IMR-90 (cell line): ENCODE measurements around the gene CYB5R2. TPM values are rescaled to one million over a fixed set of nuclear protein-coding genes. Genes with fewer than 3 reads are reported as not detected.

Source experiments
- ATAC-seq: fragments of 200-7000 bp; cut with Tn5 transposase; 2 replicates; pipeline ENCODE4 v1.9.1; 2020; ENCODE audit warnings: low read depth, mild to moderate bottlenecking, moderate library complexity
- BruUV-seq: library from RNA; stranded (reverse); fragments of 400-500 nt; replicated peaks from 2 replicates; lab custom pipeline; 2021; lab: Mats Ljungman, UMichigan
- CTCF ChIA-PET: fragments of 300-600 bp; formaldehyde crosslinking; extraction: SDS; loops from one replicate; lab custom pipeline; 2021; ENCODE audit warnings: antibody characterized with exemption; lab: Yijun Ruan, JAX
- POLR2A ChIA-PET: fragments of 300-600 bp; sonication (Branson Sonifier 250); formaldehyde crosslinking; loops from one replicate; lab custom pipeline; 2022; ENCODE audit warnings: antibody characterized with exemption; ENCODE audit not compliant: unreplicated experiment; lab: Charles Lee
- DNase-seq: peaks from one replicate; pipeline ENCODE4 v3.0.0; 2013
- H2AFZ ChIP-seq: replicated peaks from 2 replicates; pipeline ENCODE3; 2013; ENCODE audit warnings: low read length, mild to moderate bottlenecking; ENCODE audit not compliant: poor library complexity
- H2AK5ac ChIP-seq: 2 replicates; pipeline ENCODE4 v1.6.1; 2013; ENCODE audit warnings: low read depth, low read length, inconsistent platforms
- H2AK9ac ChIP-seq: replicated peaks from 2 replicates; pipeline ENCODE3; 2013; ENCODE audit warnings: mild to moderate bottlenecking, low read depth, low read length, moderate library complexity; ENCODE audit not compliant: poor library complexity
- H2BK120ac ChIP-seq: 2 replicates; pipeline ENCODE4 v1.6.1; 2013; ENCODE audit warnings: low read depth, low read length, inconsistent platforms
- H2BK15ac ChIP-seq: 3 replicates; pipeline ENCODE4 v1.6.1; 2013; ENCODE audit warnings: low read depth, low read length, inconsistent platforms
- H2BK20ac ChIP-seq: 2 replicates; pipeline ENCODE4 v1.6.1; 2013; ENCODE audit warnings: low read depth, mild to moderate bottlenecking, inconsistent platforms, low read length, moderate library complexity
- H2BK5ac ChIP-seq: 2 replicates; pipeline ENCODE4 v1.6.1; 2013; ENCODE audit warnings: mild to moderate bottlenecking, low read depth, low read length, inconsistent platforms; ENCODE audit not compliant: poor library complexity, severe bottlenecking
- H3K14ac ChIP-seq: replicated peaks from 2 replicates; pipeline ENCODE4 v1.6.1; 2013; ENCODE audit warnings: low read depth, low read length, inconsistent platforms
- H3K18ac ChIP-seq: 2 replicates; pipeline ENCODE4 v1.6.1; 2013; ENCODE audit warnings: low read depth, low read length, control low read depth
- H3K23ac ChIP-seq: 2 replicates; pipeline ENCODE4 v1.6.1; 2013; ENCODE audit warnings: low read depth, low read length, inconsistent platforms
- H3K27ac ChIP-seq: 2 replicates; pipeline ENCODE4 v1.5.1; 2013; ENCODE audit warnings: mild to moderate bottlenecking, control low read depth, low read length; ENCODE audit not compliant: insufficient read depth
- H3K27me3 ChIP-seq: 2 replicates; pipeline ENCODE4 v1.6.1; 2013; ENCODE audit warnings: low read length; ENCODE audit not compliant: control insufficient read depth, insufficient read depth
- H3K36me3 ChIP-seq: 2 replicates; pipeline ENCODE4 v1.6.1; 2013; ENCODE audit warnings: low read length, mixed read lengths; ENCODE audit not compliant: control insufficient read depth, insufficient read depth
- H3K4ac ChIP-seq: 2 replicates; pipeline ENCODE4 v1.6.1; 2013; ENCODE audit warnings: low read depth, low read length, inconsistent platforms
- H3K4me1 ChIP-seq: 2 replicates; pipeline ENCODE4 v1.6.1; 2013; ENCODE audit warnings: low read length, mixed read lengths; ENCODE audit not compliant: control insufficient read depth, insufficient read depth
- H3K4me2 ChIP-seq: 2 replicates; pipeline ENCODE4 v1.6.1; 2013; ENCODE audit warnings: low read depth, mild to moderate bottlenecking, control low read depth, low read length, moderate library complexity
- H3K4me3 ChIP-seq: 2 replicates; pipeline ENCODE4 v1.5.1; 2013; ENCODE audit warnings: low read depth, mild to moderate bottlenecking, control low read depth, low read length, moderate library complexity; ENCODE audit not compliant: insufficient read depth
- H3K56ac ChIP-seq: 2 replicates; pipeline ENCODE4 v1.6.1; 2013; ENCODE audit warnings: low read length, inconsistent platforms; ENCODE audit not compliant: insufficient read depth; ENCODE audit errors: extremely low read depth
- H3K79me1 ChIP-seq, 2 experiments: 2 replicates each; pipeline ENCODE4 v1.6.1; 2013; ENCODE audit warnings: low read length in 2 of 2, inconsistent platforms in 1 of 2, low read depth in 1 of 2
- H3K9ac ChIP-seq: 2 replicates; pipeline ENCODE4 v1.6.1; 2013; ENCODE audit warnings: low read depth, low read length, control low read depth
- H3K9me1 ChIP-seq: 2 replicates; pipeline ENCODE4 v1.6.1; 2013; ENCODE audit warnings: low read length, inconsistent platforms; ENCODE audit not compliant: insufficient read depth
- H3K9me3 ChIP-seq: 2 replicates; pipeline ENCODE4 v1.6.1; 2013; ENCODE audit warnings: low read length; ENCODE audit not compliant: control insufficient read depth, insufficient read depth
- H4K20me1 ChIP-seq: 2 replicates; pipeline ENCODE4 v1.6.1; 2013; ENCODE audit warnings: low read length, inconsistent platforms; ENCODE audit not compliant: insufficient read depth
- H4K5ac ChIP-seq: 2 replicates; pipeline ENCODE4 v1.6.1; 2013; ENCODE audit warnings: mild to moderate bottlenecking, low read depth, low read length, control low read depth
- H4K8ac ChIP-seq, 2 experiments: 2 replicates each; pipeline ENCODE4 v1.6.1; 2013; ENCODE audit warnings: low read depth in 2 of 2, low read length in 2 of 2, control low read depth in 1 of 2, inconsistent platforms in 1 of 2
- H4K91ac ChIP-seq: 2 replicates; pipeline ENCODE4 v1.6.1; 2013; ENCODE audit warnings: low read depth, low read length, inconsistent platforms; ENCODE audit not compliant: insufficient read depth
- BHLHE40 ChIP-seq: fragments of 150-350 bp; IDR thresholded peaks from 2 replicates; pipeline ENCODE4 v1.6.1; 2016; ENCODE audit warnings: mild to moderate bottlenecking, low read depth, low read length
- CEBPB ChIP-seq: IDR thresholded peaks from 2 replicates; pipeline ENCODE4 v1.6.1; 2012; ENCODE audit warnings: low read depth, low read length, improper control_type of control experiment
- CHD1 ChIP-seq: IDR thresholded peaks from 2 replicates; pipeline ENCODE4 v1.6.1; 2012; ENCODE audit warnings: low read depth, low read length, improper control_type of control experiment
- FOS ChIP-seq: fragments of 150-350 bp; IDR thresholded peaks from 2 replicates; pipeline ENCODE4 v1.6.1; 2016; ENCODE audit warnings: low read depth, low read length
- MAFK ChIP-seq: IDR thresholded peaks from 2 replicates; pipeline ENCODE4 v1.6.1; 2012; ENCODE audit warnings: low read depth, low read length, improper control_type of control experiment
- MAZ ChIP-seq: IDR thresholded peaks from 2 replicates; pipeline ENCODE4 v1.6.1; 2012; ENCODE audit warnings: low read depth, mild to moderate bottlenecking, low read length, improper control_type of control experiment, moderate library complexity, borderline replicate concordance
- MXI1 ChIP-seq: IDR thresholded peaks from 2 replicates; pipeline ENCODE4 v1.6.1; 2012; ENCODE audit warnings: low read depth, mild to moderate bottlenecking, low read length, moderate library complexity, borderline replicate concordance
- NFE2L2 ChIP-seq: fragments of 150-350 bp; IDR thresholded peaks from 2 replicates; pipeline ENCODE4 v1.6.1; 2016; ENCODE audit warnings: low read depth, mild to moderate bottlenecking, low read length
- POLR2A ChIP-seq: IDR thresholded peaks from 2 replicates; pipeline ENCODE4 v1.6.1; 2012; ENCODE audit warnings: mild to moderate bottlenecking, low read depth, low read length
- RAD21 ChIP-seq: IDR thresholded peaks from 2 replicates; pipeline ENCODE4 v1.6.1; 2012; ENCODE audit warnings: low read length, improper control_type of control experiment
- RCOR1 ChIP-seq: IDR thresholded peaks from 2 replicates; pipeline ENCODE4 v1.6.1; 2012; ENCODE audit warnings: mild to moderate bottlenecking, low read length, improper control_type of control experiment; ENCODE audit not compliant: insufficient replicate concordance
- RFX5 ChIP-seq: IDR thresholded peaks from 2 replicates; pipeline ENCODE4 v1.8.0; 2012; ENCODE audit warnings: low read depth, mild to moderate bottlenecking, low read length, moderate library complexity
- SMC3 ChIP-seq: fragments of 150-350 bp; IDR thresholded peaks from 2 replicates; pipeline ENCODE4 v1.6.1; 2016; ENCODE audit warnings: low read depth, mild to moderate bottlenecking, antibody characterized with exemption, low read length, moderate library complexity
- WGBS, 2 experiments: methylation state at CpG; one replicate each; pipeline versions ENCODE4 v1.1.5 to v1.1.7; 2013; ENCODE audit warnings: missing lambda C conversion rate in 2 of 2; ENCODE audit not compliant: insufficient read length in 1 of 2; ENCODE audit errors: extremely low coverage in 2 of 2; 5-methylcytosine and 5-hydroxymethylcytosine counted together
- dilution Hi-C: fragments of 300-500 bp; cut with HindIII; formaldehyde crosslinking; loops from one replicate; pipeline ENCODE4 v1.14.3; 2018; ENCODE audit warnings: low sequenced_read_pairs; ENCODE audit not compliant: unreplicated experiment
- in situ Hi-C: fragments of 300-500 bp; cut with MboI; formaldehyde crosslinking; loops from 3 replicates; pipeline ENCODE4 v1.14.3; 2019; ENCODE audit warnings: low sequenced_read_pairs, inconsistent platforms, mixed read lengths
- intact Hi-C: fragments of 100-400 bp; cut with micrococcal nuclease; formaldehyde crosslinking; loops from 2 replicates; pipeline ENCODE4 v1.10.0; 2022
- polyA plus RNA-seq, 3 experiments: library from polyadenylated mRNA; depleted of rRNA; stranded (reverse); fragments of >200 nt; gene quantifications; 2 replicates each; pipeline ENCODE4 v1.2.3, GENCODE V29; 2012; ENCODE audit warnings: low replicate concordance in 1 of 3
- total RNA-seq: library from RNA; depleted of rRNA; stranded (reverse); fragments of >200 nt; gene quantifications from 2 replicates; pipeline ENCODE4 v1.2.3, GENCODE V29; 2012
- TF ChIP-seq, protein P1 (sequence below): conservative IDR thresholded peaks from 2 replicates; pipeline ENCODE4 v1.5.1; 2012; ENCODE audit warnings: mild to moderate bottlenecking, low read depth, low read length, improper control_type of control experiment
- TF ChIP-seq, protein P2 (sequence below): fragments of 150-350 bp; IDR thresholded peaks from 2 replicates; pipeline ENCODE4 v1.6.1; 2017; ENCODE audit warnings: mild to moderate bottlenecking, antibody characterized with exemption, low read length, low read depth
- TF ChIP-seq, protein P3 (sequence below): fragments of 150-350 bp; IDR thresholded peaks from 2 replicates; pipeline ENCODE4 v1.6.1; 2016; ENCODE audit warnings: low read depth, mild to moderate bottlenecking, low read length, moderate library complexity, borderline replicate concordance

The CYB5R2 gene
- total and polyA plus RNA-seq, 2 of the 4 experiments (the other 2 are of a cell fraction), result 4.5 to 4.7 TPM

DNA sequence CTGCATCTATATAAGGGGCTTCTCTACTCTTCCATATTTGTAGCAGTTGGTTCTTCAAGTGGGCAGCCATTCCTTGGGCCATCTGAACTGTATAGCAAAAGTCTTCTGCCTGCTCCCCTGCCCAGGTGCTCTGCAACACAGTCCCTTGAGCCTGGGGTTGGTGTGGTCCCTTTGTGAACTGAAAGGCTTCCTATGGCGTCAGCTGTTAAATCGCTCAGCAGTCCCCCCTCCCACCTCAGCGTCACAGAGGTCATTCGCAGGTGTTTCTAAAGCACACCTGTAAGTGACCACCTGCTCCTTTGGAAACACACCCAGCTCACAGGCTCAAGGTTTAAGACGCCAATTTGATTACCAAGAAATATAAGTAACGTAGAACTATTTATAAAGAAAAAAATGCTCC lies 37.0 kb downstream of the CYB5R2 start:
- POLR2A ChIA-PET, result no interaction called here
- intact Hi-C loops, result no loop called here
- H2AFZ ChIP-seq, result no peak overlapping the region
- H4K8ac ChIP-seq, result no peak overlapping the region
- TF ChIP-seq BHLHE40 (no peak), CEBPB (no peak), RCOR1 (no peak), POLR2A (no peak), RFX5 (no peak), RAD21 (no peak), MAZ (no peak), FOS (no peak), MAFK (no peak), CHD1 (no peak), SMC3 (no peak), NFE2L2 (no peak), MXI1 (no peak)
- TF ChIP-seq, protein P1, sequence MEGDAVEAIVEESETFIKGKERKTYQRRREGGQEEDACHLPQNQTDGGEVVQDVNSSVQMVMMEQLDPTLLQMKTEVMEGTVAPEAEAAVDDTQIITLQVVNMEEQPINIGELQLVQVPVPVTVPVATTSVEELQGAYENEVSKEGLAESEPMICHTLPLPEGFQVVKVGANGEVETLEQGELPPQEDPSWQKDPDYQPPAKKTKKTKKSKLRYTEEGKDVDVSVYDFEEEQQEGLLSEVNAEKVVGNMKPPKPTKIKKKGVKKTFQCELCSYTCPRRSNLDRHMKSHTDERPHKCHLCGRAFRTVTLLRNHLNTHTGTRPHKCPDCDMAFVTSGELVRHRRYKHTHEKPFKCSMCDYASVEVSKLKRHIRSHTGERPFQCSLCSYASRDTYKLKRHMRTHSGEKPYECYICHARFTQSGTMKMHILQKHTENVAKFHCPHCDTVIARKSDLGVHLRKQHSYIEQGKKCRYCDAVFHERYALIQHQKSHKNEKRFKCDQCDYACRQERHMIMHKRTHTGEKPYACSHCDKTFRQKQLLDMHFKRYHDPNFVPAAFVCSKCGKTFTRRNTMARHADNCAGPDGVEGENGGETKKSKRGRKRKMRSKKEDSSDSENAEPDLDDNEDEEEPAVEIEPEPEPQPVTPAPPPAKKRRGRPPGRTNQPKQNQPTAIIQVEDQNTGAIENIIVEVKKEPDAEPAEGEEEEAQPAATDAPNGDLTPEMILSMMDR, result no peak
- TF ChIP-seq, protein P2, sequence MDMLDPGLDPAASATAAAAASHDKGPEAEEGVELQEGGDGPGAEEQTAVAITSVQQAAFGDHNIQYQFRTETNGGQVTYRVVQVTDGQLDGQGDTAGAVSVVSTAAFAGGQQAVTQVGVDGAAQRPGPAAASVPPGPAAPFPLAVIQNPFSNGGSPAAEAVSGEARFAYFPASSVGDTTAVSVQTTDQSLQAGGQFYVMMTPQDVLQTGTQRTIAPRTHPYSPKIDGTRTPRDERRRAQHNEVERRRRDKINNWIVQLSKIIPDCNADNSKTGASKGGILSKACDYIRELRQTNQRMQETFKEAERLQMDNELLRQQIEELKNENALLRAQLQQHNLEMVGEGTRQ, result no peak
- TF ChIP-seq, protein P3, sequence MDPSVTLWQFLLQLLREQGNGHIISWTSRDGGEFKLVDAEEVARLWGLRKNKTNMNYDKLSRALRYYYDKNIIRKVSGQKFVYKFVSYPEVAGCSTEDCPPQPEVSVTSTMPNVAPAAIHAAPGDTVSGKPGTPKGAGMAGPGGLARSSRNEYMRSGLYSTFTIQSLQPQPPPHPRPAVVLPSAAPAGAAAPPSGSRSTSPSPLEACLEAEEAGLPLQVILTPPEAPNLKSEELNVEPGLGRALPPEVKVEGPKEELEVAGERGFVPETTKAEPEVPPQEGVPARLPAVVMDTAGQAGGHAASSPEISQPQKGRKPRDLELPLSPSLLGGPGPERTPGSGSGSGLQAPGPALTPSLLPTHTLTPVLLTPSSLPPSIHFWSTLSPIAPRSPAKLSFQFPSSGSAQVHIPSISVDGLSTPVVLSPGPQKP, result no peak
- no peak overlapping the region for H3K14ac ChIP-seq
- H3K9me1 ChIP-seq, result peaks cover 8% of the 10 kb centered on the region
- no peak overlapping the region for H3K4ac ChIP-seq
- in situ Hi-C loops, result no loop called here
- H4K5ac ChIP-seq, result no peak overlapping the region
- H3K27me3 ChIP-seq, result no peaks in the 10 kb centered on the region
- no peak overlapping the region for H2AK9ac ChIP-seq
- no peak overlapping the region for H2BK20ac ChIP-seq
- no peak overlapping the region for H3K4me3 ChIP-seq
- H3K9me3 ChIP-seq, result no peaks in the 10 kb centered on the region
- no peak overlapping the region for H3K9ac ChIP-seq
- no peaks in the 10 kb centered on the region for H3K4me1 ChIP-seq
- H2BK5ac ChIP-seq, result no peak overlapping the region
- CTCF ChIA-PET, result interaction anchor here (1.0 to 1.7 kb wide), 2 partner anchors 21 to 43 kb away, joined by 3 to 4 read pairs; no protein-coding TSS in a partner anchor
- no peak overlapping the region for H3K4me2 ChIP-seq
- H2BK15ac ChIP-seq, result no peak overlapping the region
- no peak overlapping the region for H2AK5ac ChIP-seq
- no peak overlapping the region for H3K27ac ChIP-seq
- H4K20me1 ChIP-seq, result no peaks in the 10 kb centered on the region
- no peak overlapping the region for H3K23ac ChIP-seq
- no CpG with 5 or more reads among the region's 6 CpGs for WGBS, 2 experiments
- ATAC-seq (no peak), DNase-seq (no peak)
- H3K79me1 ChIP-seq, result no peaks in the 10 kb centered on the region
- H2BK120ac ChIP-seq, result no peak overlapping the region
- H3K18ac ChIP-seq, result no peak overlapping the region
- no TSS peak for BruUV-seq
- no peaks in the 10 kb centered on the region for H3K36me3 ChIP-seq
- no peak overlapping the region for H4K91ac ChIP-seq
- H3K56ac ChIP-seq, result no peak overlapping the region
- dilution Hi-C loops, result no loop called here
